Uterus (tissue), 2 donors: ENCODE results near the gene TMEM72.

Experiments used
- POLR2A ChIP-seq, 2 donors: fragments of 450-650 bp; IDR thresholded peaks; one replicate each; pipeline ENCODE4 v1.6.1; 2016; ENCODE audit warnings: antibody characterized with exemption in 2 of 2, mild to moderate bottlenecking in 1 of 2, moderate library complexity in 1 of 2
- TF ChIP-seq, protein P1 (sequence below), 4 experiments: fragments of 200-600 bp in 2 of 4; fragments of 450-650 bp in 2 of 4; sonication (generic) in 2 of 4; IDR thresholded peaks; one replicate each; pipeline ENCODE4 v1.5.1; 2016 to 2019; ENCODE audit warnings: antibody characterized with exemption in 4 of 4, mild to moderate bottlenecking in 2 of 4, moderate library complexity in 1 of 4

- TF ChIP-seq, protein P1, sequence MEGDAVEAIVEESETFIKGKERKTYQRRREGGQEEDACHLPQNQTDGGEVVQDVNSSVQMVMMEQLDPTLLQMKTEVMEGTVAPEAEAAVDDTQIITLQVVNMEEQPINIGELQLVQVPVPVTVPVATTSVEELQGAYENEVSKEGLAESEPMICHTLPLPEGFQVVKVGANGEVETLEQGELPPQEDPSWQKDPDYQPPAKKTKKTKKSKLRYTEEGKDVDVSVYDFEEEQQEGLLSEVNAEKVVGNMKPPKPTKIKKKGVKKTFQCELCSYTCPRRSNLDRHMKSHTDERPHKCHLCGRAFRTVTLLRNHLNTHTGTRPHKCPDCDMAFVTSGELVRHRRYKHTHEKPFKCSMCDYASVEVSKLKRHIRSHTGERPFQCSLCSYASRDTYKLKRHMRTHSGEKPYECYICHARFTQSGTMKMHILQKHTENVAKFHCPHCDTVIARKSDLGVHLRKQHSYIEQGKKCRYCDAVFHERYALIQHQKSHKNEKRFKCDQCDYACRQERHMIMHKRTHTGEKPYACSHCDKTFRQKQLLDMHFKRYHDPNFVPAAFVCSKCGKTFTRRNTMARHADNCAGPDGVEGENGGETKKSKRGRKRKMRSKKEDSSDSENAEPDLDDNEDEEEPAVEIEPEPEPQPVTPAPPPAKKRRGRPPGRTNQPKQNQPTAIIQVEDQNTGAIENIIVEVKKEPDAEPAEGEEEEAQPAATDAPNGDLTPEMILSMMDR (IDR thresholded peaks at IDR 0.05) = peak in 3 of 4 experiments; percentile 14 to 46 (median 22)
- TF ChIP-seq POLR2A (IDR thresholded peaks at IDR 0.05) = peak; percentile 94 to 99
These were observed 67.6 kb downstream of the TMEM72 start, which contains the start of gene DEPP1 for GRCh38 chr10:44978570-44979280.
